Esophagus muscularis mucosa (tissue), 3 donors: Measurements from ENCODE around the gene NEDD8.

Experiments
- POLR2A ChIP-seq: fragments of 450-650 bp; IDR thresholded peaks from one replicate; pipeline ENCODE4 v1.6.1; 2017; ENCODE audit warnings: antibody characterized with exemption, moderate library complexity, mild to moderate bottlenecking, low read depth
- TF ChIP-seq, protein P1 (sequence below), 3 experiments: fragments of 200-600 bp in 2 of 3; fragments of 450-650 bp in 1 of 3; sonication (generic) in 2 of 3; IDR thresholded peaks; one replicate each; pipeline ENCODE4 v1.5.1; 2017 to 2019; ENCODE audit warnings: antibody characterized with exemption in 3 of 3, mild to moderate bottlenecking in 2 of 3, moderate library complexity in 1 of 3

DNA sequence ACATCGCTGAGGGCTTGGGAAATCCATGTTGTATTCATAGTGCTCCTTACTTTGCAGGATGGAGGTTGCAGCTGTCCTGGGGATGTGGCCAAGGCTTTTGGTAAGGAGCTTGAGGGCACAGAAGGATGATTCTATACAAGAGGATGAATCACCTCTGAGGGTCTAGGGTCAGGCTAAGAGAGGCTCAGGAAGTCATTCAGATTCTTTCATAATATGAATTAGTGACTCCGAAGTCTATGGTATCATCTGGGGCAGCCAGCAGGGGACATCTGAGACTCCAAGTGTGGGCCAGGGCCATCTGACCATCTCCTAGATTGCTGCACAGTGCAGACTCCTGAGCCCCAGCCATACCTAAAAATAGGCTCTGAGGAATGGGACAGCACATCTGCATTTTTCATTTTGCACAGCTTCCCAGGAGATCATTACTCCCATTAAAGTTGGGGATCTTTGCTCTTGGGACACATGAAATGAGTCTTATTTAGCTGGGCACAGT lies 5.3 kb upstream of the NEDD8 start:
- TF ChIP-seq, protein P1, sequence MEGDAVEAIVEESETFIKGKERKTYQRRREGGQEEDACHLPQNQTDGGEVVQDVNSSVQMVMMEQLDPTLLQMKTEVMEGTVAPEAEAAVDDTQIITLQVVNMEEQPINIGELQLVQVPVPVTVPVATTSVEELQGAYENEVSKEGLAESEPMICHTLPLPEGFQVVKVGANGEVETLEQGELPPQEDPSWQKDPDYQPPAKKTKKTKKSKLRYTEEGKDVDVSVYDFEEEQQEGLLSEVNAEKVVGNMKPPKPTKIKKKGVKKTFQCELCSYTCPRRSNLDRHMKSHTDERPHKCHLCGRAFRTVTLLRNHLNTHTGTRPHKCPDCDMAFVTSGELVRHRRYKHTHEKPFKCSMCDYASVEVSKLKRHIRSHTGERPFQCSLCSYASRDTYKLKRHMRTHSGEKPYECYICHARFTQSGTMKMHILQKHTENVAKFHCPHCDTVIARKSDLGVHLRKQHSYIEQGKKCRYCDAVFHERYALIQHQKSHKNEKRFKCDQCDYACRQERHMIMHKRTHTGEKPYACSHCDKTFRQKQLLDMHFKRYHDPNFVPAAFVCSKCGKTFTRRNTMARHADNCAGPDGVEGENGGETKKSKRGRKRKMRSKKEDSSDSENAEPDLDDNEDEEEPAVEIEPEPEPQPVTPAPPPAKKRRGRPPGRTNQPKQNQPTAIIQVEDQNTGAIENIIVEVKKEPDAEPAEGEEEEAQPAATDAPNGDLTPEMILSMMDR (IDR thresholded peaks at IDR 0.05): no peak
- no peak for TF ChIP-seq POLR2A
